GM21825 (cell line): ENCODE measurements around the gene GOLGA7B.

ENCODE experiments used
- ATAC-seq: cut with Tn5 transposase; IDR thresholded peaks from one replicate; pipeline ENCODE4 v1.9.1; 2021; ENCODE audit warnings: mild to moderate bottlenecking, moderate library complexity; ENCODE audit not compliant: unreplicated experiment

Gene GOLGA7B

GRCh38 chr10:97849687-97850402, at the start of gene GOLGA7B:
GOLGA7B (plus strand) TSS chr10:97849843; CDS start chr10:97850304, 461 bp downstream.
- ATAC-seq, result peak; percentile 58

GRCh38 chr10:97800474-97800873, 49.2 kb upstream of the GOLGA7B start:
- ATAC-seq, result no peak

GRCh38 chr10:97801422-97801821, 48.2 kb upstream of the GOLGA7B start:
- no peak for ATAC-seq

DNA sequence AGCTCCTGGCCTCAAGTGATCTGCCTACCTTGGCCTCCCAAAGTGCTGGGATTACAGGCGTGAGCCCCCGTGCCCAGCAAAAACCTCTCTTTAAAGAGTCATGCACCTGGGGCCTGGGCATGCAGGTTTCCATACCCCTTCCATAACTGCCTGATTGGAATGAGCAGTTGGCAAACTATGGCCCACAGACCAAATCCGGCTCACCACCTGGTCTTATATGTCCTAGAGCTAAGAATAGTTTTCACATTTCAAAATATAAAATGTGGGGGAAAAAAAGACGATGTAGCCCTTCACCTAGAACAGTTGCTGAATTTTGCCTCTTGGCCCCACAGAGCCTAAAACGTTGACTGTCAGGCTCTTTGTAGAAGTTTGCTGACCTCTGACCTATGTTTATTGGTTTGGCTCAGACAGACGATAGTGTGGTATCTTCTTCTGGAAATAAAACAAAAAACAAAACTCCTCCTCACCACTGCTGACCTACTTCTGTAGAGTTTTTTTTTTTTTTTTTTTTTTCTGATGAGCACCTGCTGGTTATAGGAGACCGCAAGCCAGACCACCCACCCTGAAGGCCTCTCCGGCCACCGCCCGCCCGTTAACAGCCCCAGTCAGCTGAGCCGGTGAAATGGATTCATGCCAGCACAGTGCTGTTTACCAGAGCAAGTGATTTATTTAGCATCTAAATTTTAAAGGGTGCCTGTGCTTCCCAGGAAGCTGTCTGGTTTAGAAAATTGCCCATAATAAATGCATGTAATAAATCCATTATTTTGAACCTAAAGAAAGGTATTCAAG, 44.4 kb upstream of the GOLGA7B start:
- no peak for ATAC-seq

DNA sequence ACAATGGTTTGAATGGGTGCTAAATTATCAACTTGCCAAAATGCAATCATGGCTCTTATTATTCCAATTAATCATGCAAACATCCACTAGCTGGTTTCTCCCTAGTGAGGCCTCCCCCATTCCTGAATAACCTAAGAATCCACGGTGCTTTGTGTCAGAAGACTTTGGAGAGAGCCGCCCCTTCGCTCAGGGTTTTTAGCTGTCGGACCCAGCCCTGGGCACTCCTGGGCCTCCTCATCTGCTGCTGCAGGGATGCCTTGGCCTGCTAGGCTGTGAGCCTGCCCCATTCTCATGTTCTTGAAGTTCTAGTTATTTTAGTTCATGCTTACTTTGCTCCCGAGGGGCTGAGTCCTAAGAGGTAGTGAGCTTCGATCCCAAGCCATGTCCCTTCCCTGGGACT, 43.7 kb upstream of the GOLGA7B start:
- ATAC-seq, result no peak

- ATAC-seq, result no peak
Observed at GRCh38 chr10:97810446-97810845, 39.2 kb upstream of the GOLGA7B start.

GRCh38 chr10:97811958-97812357, 37.7 kb upstream of the GOLGA7B start:
- no peak for ATAC-seq

DNA sequence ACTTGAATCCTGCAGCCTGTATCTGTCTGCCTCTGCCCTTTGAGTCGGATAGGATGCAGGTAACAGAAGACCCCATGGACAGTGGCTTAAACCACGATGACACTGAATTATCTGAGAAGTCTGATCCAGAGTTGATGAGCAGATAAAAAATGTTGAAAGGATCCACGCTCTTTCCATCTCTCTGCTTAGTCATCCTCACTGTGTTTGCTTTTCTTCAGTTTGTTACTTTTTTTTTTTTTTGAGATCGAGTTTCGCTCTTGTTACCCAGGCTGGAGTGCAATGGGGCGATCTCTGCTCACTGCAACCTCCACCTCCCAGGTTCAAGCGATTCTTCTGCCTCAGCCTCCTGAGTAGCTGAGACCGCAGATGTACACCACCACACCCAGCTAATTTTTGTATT, 36.9 kb upstream of the GOLGA7B start:
- no peak for ATAC-seq

DNA sequence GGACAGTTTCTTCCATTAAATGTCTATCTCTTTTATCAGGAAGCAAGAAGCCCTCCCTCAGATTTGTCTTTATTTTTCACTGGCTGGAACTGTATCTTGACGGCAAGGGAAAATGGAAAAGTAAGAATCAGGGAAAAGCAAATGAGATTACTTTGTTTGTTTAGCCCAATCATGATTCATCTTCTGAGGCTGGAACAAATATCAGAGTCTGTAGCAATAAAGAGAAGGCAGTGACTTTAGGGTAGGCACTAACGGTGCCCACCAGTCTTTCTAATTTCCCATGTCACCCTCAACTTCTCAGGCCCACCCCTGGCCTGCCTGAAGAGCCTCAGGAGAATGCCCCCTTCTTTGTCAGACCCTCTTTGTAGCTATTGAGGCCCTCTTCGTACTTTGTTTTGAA, 36.3 kb upstream of the GOLGA7B start:
- no peak for ATAC-seq

DNA sequence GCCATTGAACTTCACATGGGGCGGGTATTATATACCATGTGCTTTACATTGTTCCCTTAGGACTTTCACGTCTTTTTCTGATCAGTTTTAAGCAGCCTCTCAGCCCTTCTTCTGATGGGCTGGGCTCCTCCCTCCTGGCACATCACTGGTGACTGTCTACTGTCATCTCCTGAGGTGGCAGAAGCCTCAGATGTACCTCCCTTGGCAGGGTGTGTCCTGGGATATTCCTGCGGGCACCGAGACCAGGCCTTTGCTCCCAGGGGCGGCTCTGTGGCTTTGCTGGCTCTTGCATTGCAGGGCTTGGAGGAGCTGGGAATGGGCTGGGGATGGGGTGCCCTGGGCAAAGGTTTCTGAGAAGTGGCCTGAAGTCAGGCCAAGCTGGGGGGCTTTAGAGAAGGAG, 34.6 kb upstream of the GOLGA7B start:
- ATAC-seq, result no peak

DNA sequence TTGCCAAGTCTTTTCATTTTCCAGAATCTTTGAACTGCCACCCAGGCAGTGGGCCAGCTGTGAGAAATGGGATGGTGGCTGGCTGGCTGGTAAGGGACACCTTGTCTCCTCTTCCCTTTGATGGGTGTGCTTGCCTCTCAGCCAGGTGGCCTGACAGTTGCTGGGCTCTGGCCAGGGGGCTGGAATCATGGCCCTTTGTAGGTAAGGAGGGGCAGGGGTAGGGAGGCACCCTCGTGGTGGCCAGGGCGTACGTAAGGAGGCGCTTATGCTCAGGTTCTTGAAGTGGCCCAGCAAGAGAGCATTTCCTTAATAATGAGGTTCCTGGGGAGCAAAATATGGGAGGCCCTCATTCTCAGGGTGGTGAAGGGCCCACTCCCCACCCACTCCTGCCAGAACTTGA, 33.0 kb upstream of the GOLGA7B start:
- ATAC-seq, result no peak

DNA sequence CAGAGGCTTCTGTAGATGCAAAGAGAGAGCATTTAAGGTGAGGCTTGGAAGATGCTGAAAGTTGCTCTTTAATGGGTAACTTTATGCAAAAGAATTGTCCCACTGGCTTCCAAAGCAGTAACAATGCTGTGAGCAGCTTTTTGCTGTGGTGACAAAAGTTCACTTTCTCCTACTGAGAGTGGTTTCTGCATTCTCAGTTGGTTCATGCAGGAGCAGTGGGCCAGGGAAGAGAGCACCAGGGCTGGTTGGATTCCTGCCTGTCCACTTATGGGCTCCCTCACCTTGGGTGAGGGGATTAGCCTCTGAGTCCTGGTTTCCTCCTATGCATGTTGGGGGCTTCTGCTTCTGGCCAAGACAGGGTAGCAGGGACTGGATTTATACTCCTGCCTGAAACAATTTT, 31.1 kb upstream of the GOLGA7B start:
- no peak for ATAC-seq

GRCh38 chr10:97820096-97820704, 29.4 kb upstream of the GOLGA7B start:
- no peak for ATAC-seq

- ATAC-seq, result no peak
Observed at GRCh38 chr10:97821308-97822038, 28.2 kb upstream of the GOLGA7B start.

DNA sequence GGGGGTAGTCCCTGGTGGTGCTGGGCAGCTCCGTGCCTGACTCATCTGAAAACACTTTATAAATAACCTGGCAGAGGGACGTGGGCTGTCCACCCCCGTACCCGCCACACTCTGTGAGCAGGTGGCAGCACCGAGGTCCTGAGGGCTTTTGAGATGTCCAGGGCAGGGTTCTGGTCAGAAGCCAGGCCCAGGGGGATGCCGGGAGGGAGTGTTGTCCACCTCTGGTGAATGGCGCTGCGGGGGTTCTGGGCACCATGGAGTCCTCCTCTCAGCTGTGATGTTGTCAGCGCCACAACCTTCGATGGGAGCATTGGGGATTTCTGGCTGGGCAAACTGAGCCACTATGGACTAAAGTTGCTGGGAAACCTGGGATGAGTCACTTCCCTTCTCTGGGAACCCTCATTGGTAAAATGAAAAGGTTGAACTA, 27.4 kb upstream of the GOLGA7B start:
- ATAC-seq, result no peak

GRCh38 chr10:97823734-97824133, 25.9 kb upstream of the GOLGA7B start:
- no peak for ATAC-seq

DNA sequence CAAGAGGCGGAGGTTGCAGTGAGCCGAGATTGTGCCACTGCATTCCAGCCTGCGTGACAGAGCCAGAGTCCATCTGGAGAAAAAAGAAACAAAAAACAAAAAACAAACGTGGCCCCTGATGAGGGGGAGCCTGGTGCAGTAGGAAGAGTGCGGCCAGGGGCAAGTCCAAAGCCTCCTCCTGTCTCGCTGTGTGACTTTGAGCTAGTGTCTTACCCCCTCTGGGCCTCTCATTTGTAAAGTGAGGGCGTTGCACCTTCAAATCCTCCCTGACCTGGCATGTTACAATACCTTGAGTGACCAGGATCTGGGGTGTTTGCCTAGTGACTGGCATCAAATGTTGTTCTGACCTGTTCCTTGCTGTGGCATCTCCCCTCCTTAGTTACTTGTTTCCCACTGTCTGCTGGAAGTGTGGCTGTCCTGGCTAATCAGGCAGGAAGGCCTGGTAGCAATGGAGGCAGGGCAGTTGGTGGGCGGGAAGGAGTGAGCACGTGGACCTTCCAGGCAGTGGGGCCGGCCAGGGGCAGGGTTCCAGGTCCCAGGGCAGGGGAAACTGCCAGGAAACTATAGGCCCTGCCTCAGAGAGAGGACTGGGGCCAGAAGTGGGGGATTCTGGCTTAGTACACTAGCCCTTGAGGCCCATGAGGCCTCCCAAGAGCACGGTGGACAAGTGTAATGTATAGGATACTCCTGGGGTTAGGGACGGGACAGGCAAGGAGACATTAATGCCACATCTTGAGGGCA, 24.5 kb upstream of the GOLGA7B start:
- no peak for ATAC-seq

DNA sequence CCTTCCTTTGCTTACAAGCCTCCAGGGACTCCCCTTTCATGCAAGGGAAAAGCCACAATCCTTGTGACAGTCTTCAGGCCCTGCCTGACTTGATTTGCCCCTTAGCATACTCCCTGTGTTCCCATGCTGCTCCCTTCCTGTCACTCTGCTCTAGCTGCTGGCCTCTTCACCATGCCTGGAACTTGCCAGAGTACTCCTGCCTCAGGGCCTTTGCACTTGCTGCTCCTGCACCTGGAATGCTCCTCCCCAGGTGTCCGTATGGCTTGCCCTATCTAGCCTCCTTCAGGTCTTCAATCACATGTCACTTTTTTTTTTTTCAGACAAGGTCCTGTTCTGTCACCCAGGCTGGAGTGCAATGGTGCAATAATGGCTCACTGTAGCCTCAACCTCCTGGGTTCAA, 22.8 kb upstream of the GOLGA7B start:
- ATAC-seq, result no peak

DNA sequence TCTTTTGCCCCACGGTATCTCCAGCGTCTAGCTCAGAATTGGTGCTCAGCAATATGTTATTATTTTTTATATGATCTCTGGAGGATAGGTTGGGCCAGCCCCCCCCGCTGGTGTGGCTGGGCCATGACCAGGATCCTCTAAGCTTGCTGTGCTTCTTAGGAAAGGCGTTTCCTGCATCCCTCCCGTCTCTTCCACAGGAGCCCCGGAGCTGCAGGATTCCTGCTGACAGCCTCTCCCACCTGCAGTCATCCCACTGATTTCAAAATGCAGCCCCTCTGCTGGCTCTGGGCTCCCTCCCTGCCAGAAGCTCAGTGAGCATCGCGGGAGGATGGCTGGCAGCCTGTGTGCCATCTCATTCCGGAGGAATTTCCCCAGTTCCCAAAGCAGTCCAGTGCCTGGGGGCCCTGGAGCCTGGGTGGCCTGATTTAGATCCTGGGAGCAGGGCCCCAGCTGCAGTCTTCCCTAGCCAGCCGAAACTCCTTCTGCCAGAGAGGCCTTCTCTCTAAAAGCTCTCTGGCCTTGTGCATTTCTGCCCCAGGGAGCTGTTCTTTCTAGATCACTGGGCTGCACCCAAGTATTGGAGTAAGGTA, 21.8 kb upstream of the GOLGA7B start:
- no peak for ATAC-seq

DNA sequence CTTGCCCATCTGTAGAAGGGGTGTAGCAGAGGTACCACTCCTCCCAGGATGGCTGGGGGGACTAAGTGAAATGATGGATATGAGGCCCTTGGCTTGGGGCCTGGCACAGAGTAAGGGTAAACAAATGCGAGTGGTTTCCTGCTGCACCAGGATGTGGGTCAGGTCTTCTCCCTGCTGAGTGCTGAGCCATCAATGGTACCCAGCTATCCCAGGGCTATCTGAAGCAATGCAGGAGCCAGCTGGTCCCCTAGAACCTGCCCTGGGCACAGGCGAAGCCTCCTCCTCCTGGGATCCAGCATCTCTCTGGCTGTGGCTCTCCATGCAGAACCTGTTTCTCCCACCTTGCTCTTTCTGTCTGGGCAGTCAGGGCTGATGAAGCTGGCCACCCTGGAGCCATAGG, 20.9 kb upstream of the GOLGA7B start:
- ATAC-seq, result no peak
